Activated CD4-positive, alpha-beta T cell treated with anti-CD3 and anti-CD28 coated beads, Interleukin-2, amount 10 ng/mL, durations not matched to agents 7 days and 5 days (primary cell): ENCODE results near the gene TAF5L. TPM values are rescaled to one million over a fixed set of nuclear protein-coding genes. Genes with fewer than 3 reads are reported as not detected.

Experiments
- CTCF ChIA-PET: fragments of 350-600 bp; sonication (Branson Sonifier 250); formaldehyde crosslinking; loops from one replicate; lab custom pipeline; 2021; ENCODE audit warnings: antibody characterized with exemption; lab: Charles Lee
- POLR2A ChIA-PET: fragments of 350-600 bp; sonication (Branson Sonifier 250); formaldehyde crosslinking; loops from one replicate; lab custom pipeline; 2021; ENCODE audit warnings: antibody characterized with exemption; lab: Charles Lee
- DNase-seq: peaks from one replicate; pipeline ENCODE4 v3.0.0-alpha.2; 2020
- H3K27ac Mint-ChIP-seq: one replicate; pipeline ENCODE4 v1.8.0; 2021; ENCODE audit warnings: mild to moderate bottlenecking, moderate library complexity, mixed read lengths
- H3K27me3 Mint-ChIP-seq: one replicate; pipeline ENCODE4 v1.8.0; 2021; ENCODE audit warnings: mixed read lengths
- H3K36me3 Mint-ChIP-seq: one replicate; pipeline ENCODE4 v1.8.0; 2021; ENCODE audit warnings: low read depth, mixed read lengths
- H3K4me1 Mint-ChIP-seq: one replicate; pipeline ENCODE4 v1.8.0; 2021; ENCODE audit warnings: mixed read lengths
- H3K4me3 Mint-ChIP-seq: one replicate; pipeline ENCODE4 v1.8.0; 2021; ENCODE audit warnings: mild to moderate bottlenecking, moderate library complexity, mixed read lengths
- H3K9me3 Mint-ChIP-seq: one replicate; pipeline ENCODE4 v1.8.0; 2021; ENCODE audit warnings: mixed read lengths
- total RNA-seq, 2 experiments: library from RNA; stranded (reverse); gene quantifications; one replicate each; pipeline ENCODE4 v1.2.3, GENCODE V29; 2021

TAF5L gene
- total RNA-seq, 2 experiments from 2014 or later: 25.7 to 25.9 TPM

DNA sequence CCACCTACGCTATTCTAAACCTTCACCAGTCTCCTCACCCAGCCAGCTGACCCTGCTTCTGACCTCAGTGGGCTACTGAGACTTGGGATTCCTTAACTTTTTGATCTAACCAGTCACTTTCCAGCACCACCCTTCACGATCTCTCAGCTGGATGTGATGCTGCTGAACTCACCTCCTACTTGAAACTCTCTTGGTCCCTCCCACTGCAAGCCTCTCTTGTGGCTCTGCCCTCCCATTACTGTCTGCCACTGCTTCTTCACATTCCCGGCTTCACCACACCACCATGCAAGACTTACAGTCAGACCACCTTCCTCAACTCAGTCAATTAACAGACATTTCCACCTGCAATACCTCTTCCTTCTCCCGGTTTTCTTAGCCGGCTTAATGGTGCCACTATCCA lies 6.3 kb downstream of the TAF5L start:
- Mint-ChIP-seq H3K27ac (no peak overlapping the region), H3K36me3 (peaks cover 15% of the 10 kb centered on the region), H3K27me3 (no peaks in the 10 kb centered on the region), H3K4me3 (no peak overlapping the region), H3K4me1 (peaks cover 44% of the 10 kb centered on the region), H3K9me3 (no peaks in the 10 kb centered on the region)
- ChIA-PET CTCF (no interaction called here), POLR2A (no interaction called here)
- no peak for DNase-seq

GRCh38 chr1:229619002-229619401 lies 6.9 kb downstream of the TAF5L start:
- Mint-ChIP-seq H3K4me1 (peaks cover 38% of the 10 kb centered on the region), H3K4me3 (no peak overlapping the region), H3K9me3 (no peaks in the 10 kb centered on the region), H3K36me3 (peaks cover 15% of the 10 kb centered on the region), H3K27ac (no peak overlapping the region), H3K27me3 (no peaks in the 10 kb centered on the region)
- POLR2A ChIA-PET: no interaction called here
- CTCF ChIA-PET: no interaction called here
- no peak for DNase-seq

DNA sequence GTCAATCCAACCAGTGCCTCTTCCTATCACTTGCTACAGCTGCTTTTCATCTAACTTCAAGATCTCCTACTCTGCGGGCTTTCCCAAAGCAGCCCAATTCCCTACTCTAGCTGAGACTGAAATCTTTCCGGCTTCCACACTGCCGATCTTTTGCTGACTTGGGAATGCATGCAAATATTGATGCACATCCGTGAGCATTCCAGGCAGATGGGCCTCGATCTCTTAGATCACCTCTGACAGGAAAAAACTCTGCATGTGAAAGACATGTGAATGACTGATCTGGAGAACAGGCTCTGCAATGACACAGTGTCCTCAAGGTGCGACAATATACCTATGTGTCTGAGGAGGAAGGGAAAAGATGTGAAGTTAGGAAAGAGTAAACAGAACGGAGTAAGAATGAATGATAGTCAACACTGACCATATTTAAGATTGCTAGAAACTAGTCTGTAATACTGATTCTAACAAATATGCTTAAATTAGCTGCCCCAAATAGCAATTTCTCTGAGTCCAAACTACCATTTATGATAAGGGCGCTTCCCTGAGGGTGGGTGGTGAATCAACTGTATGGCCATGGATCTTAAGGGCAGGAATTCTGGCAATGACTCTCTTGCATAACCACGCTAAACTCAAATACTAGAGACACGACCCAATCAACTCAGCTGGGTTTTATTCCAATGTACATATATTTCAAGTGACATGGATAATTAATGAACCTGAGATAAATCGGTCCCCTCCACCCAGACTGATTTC lies 8.4 kb downstream of the TAF5L start:
- CTCF ChIA-PET: no interaction called here
- Mint-ChIP-seq H3K4me1 (peaks cover 28% of the 10 kb centered on the region), H3K9me3 (no peaks in the 10 kb centered on the region)

GRCh38 chr1:229614701-229615100 lies 11.2 kb downstream of the TAF5L start:
- peaks cover 15% of the 10 kb centered on the region for H3K4me1 Mint-ChIP-seq
- POLR2A ChIA-PET: no interaction called here
- H3K27ac Mint-ChIP-seq: no peak overlapping the region
- DNase-seq: no peak
- H3K27me3 Mint-ChIP-seq: no peaks in the 10 kb centered on the region
- H3K36me3 Mint-ChIP-seq: peaks cover 26% of the 10 kb centered on the region
- CTCF ChIA-PET: interaction anchor here (0.6 to 1.0 kb wide), 2 partner anchors 24 to 39 kb away, joined by 3 read pairs; no protein-coding TSS in a partner anchor
- no peak overlapping the region for H3K4me3 Mint-ChIP-seq
- H3K9me3 Mint-ChIP-seq: no peaks in the 10 kb centered on the region

More for the DNA sequence above, 8.4 kb downstream of the TAF5L start:
- POLR2A ChIA-PET: no interaction called here
- no peaks in the 10 kb centered on the region for H3K27me3 Mint-ChIP-seq
- no peak overlapping the region for H3K27ac Mint-ChIP-seq
- DNase-seq: no peak
- peaks cover 15% of the 10 kb centered on the region for H3K36me3 Mint-ChIP-seq
- H3K4me3 Mint-ChIP-seq: no peak overlapping the region

DNA sequence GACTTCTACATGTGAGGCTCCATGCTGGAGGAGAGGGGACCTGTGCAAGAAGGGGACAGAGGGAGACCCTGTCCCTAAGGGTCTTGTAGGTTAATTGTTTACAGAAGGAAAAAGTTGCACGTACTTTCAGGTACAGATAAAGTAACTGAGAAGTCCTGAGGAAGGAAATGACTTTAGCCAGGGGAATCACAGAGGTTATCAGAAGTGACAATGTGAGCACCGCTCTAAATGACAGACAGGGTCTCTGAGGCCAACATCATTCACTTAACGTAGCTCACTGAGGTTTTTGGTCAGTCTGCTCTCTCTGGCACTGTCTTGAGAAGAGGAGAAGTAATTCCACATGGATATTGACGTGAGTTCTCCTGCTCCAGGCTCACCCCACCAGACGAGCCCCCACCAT lies 12.0 kb downstream of the TAF5L start:
- H3K4me3 Mint-ChIP-seq: no peak overlapping the region
- ChIA-PET POLR2A (no interaction called here), CTCF (no interaction called here)
- H3K27me3 Mint-ChIP-seq: no peaks in the 10 kb centered on the region
- no peaks in the 10 kb centered on the region for H3K9me3 Mint-ChIP-seq
- peaks cover 7% of the 10 kb centered on the region for H3K4me1 Mint-ChIP-seq
- no peak for DNase-seq
- H3K27ac Mint-ChIP-seq: no peak overlapping the region
- H3K36me3 Mint-ChIP-seq: peaks cover 32% of the 10 kb centered on the region

DNA sequence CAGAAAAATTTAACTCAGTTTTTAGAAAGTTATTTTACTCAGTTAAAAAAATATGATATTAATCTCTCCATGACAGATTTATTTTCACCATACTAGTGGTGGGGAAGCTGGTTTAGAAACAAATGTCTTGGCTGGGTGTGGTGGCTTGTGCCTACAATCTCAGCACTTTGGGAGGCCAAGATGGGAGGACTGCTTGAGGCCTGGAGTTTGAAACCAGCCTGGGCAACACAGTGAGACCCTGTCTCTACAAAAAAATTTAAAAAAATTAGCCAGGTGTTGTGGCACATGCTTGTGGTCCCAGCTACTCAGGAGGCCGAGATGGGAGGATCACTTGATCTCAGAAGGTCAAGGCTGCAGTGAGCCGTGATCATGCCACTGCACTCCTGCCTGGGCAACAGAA lies 17.3 kb downstream of the TAF5L start:
- no peaks in the 10 kb centered on the region for H3K27me3 Mint-ChIP-seq
- no peak for DNase-seq
- H3K4me1 Mint-ChIP-seq: no peaks in the 10 kb centered on the region
- POLR2A ChIA-PET: no interaction called here
- CTCF ChIA-PET: no interaction called here
- no peak overlapping the region for H3K4me3 Mint-ChIP-seq
- no peak overlapping the region for H3K27ac Mint-ChIP-seq
- H3K9me3 Mint-ChIP-seq: no peaks in the 10 kb centered on the region
- peaks cover 62% of the 10 kb centered on the region for H3K36me3 Mint-ChIP-seq

- Mint-ChIP-seq H3K9me3 (no peaks in the 10 kb centered on the region), H3K4me1 (no peaks in the 10 kb centered on the region), H3K36me3 (peaks cover 62% of the 10 kb centered on the region), H3K27me3 (no peaks in the 10 kb centered on the region), H3K4me3 (no peak overlapping the region), H3K27ac (no peak overlapping the region)
- DNase-seq: no peak
- ChIA-PET CTCF (no interaction called here), POLR2A (no interaction called here)
Measured at GRCh38 chr1:229607370-229607769, 18.6 kb downstream of the TAF5L start.

GRCh38 chr1:229603371-229604005 lies 22.4 kb downstream of the TAF5L start:
- Mint-ChIP-seq H3K27me3 (no peaks in the 10 kb centered on the region), H3K9me3 (no peaks in the 10 kb centered on the region), H3K4me3 (no peak overlapping the region), H3K36me3 (peaks cover 57% of the 10 kb centered on the region), H3K4me1 (peaks cover 8% of the 10 kb centered on the region), H3K27ac (no peak overlapping the region)
- ChIA-PET POLR2A (no interaction called here), CTCF (no interaction called here)
- DNase-seq: no peak

DNA sequence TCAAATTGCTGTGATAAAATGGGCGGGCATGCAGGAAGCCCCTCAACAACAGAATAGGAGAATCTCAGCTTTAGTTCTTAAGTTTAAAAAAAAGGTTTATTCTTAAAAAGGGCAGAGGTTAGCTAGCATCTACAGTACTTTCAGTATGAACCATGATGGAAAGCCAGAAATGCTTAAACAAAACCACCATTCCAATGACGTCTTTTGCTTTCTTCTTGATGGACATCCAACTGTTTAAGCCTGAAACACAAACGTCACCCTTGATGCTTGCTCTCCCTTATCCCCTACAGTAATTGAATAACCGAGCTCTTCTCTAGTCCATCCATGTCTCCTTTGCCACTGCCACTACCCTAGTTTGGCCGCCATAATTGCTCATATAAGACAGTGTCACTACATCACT lies 25.7 kb downstream of the TAF5L start:
- peaks cover 10% of the 10 kb centered on the region for H3K4me1 Mint-ChIP-seq
- H3K4me3 Mint-ChIP-seq: no peak overlapping the region
- no peak for DNase-seq
- no peak overlapping the region for H3K27ac Mint-ChIP-seq
- H3K9me3 Mint-ChIP-seq: no peaks in the 10 kb centered on the region
- peaks cover 41% of the 10 kb centered on the region for H3K36me3 Mint-ChIP-seq
- ChIA-PET POLR2A (no interaction called here), CTCF (no interaction called here)
- H3K27me3 Mint-ChIP-seq: no peaks in the 10 kb centered on the region

- H3K27me3 Mint-ChIP-seq: no peaks in the 10 kb centered on the region
- H3K4me3 Mint-ChIP-seq: no peak overlapping the region
- POLR2A ChIA-PET: no interaction called here
- no peaks in the 10 kb centered on the region for H3K9me3 Mint-ChIP-seq
- no peak overlapping the region for H3K27ac Mint-ChIP-seq
- H3K36me3 Mint-ChIP-seq: peaks cover 44% of the 10 kb centered on the region
- DNase-seq: no peak
- CTCF ChIA-PET: no interaction called here
- peaks cover 10% of the 10 kb centered on the region for H3K4me1 Mint-ChIP-seq
Measured at GRCh38 chr1:229599218-229599954, 26.5 kb downstream of the TAF5L start.

- H3K4me1 Mint-ChIP-seq: peaks cover 10% of the 10 kb centered on the region
- no peak overlapping the region for H3K4me3 Mint-ChIP-seq
- H3K9me3 Mint-ChIP-seq: no peaks in the 10 kb centered on the region
- peaks cover 49% of the 10 kb centered on the region for H3K36me3 Mint-ChIP-seq
- ChIA-PET POLR2A (no interaction called here), CTCF (no interaction called here)
- no peak overlapping the region for H3K27ac Mint-ChIP-seq
- no peaks in the 10 kb centered on the region for H3K27me3 Mint-ChIP-seq
- no peak for DNase-seq
Measured at GRCh38 chr1:229597877-229598276, 28.0 kb downstream of the TAF5L start.

GRCh38 chr1:229596925-229597699 lies 28.8 kb downstream of the TAF5L start:
- peaks cover 45% of the 10 kb centered on the region for H3K36me3 Mint-ChIP-seq
- no peak for DNase-seq
- ChIA-PET CTCF (no interaction called here), POLR2A (no interaction called here)
- peaks cover 10% of the 10 kb centered on the region for H3K4me1 Mint-ChIP-seq
- no peaks in the 10 kb centered on the region for H3K9me3 Mint-ChIP-seq
- H3K27ac Mint-ChIP-seq: no peak overlapping the region
- no peak overlapping the region for H3K4me3 Mint-ChIP-seq
- no peaks in the 10 kb centered on the region for H3K27me3 Mint-ChIP-seq
